NCI-H446 treated with DMSO at 0.1 percent for 48 hours (cell line): ENCODE measurements around the gene GAGE10.
A peak's percentile ranks its signal among the peaks of the same experiment; 100 is the strongest.

Experiments
- DNase-seq: peaks from one replicate; lab custom pipeline; 2025; lab: John Stamatoyannopoulos, UW

GAGE10 gene, protein sequence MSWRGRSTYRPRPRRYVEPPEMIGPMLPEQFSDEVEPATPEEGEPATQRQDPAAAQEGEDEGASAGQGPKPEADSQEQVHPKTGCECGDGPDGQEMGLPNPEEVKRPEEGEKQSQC

GRCh38 chrX:49303346-49303745, at the start of gene GAGE10:
GAGE10 (plus strand) TSS chrX:49303646; CDS start chrX:49304860, 1,214 bp downstream.
- DNase-seq = no peak

DNA sequence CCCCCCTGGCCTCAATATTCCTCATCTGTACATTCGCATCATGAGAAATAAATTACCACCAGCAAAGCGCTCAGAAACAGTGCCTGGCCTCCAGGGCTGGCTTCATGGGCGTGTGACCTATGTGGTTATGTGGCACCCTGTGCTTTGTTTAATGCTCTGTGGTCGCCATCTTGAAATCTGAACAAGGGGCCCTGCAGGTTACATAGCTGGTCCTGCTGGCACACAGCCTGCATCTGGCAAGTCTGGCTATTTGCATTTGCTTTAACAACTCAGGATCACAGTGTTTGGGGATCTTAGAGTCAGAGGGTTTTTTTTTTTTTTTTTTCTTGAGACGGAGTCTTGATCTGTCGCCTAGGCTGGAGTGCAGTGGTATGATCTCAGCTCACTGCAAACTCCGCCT, 48.8 kb upstream of the GAGE10 start:
- no peak for DNase-seq

DNA sequence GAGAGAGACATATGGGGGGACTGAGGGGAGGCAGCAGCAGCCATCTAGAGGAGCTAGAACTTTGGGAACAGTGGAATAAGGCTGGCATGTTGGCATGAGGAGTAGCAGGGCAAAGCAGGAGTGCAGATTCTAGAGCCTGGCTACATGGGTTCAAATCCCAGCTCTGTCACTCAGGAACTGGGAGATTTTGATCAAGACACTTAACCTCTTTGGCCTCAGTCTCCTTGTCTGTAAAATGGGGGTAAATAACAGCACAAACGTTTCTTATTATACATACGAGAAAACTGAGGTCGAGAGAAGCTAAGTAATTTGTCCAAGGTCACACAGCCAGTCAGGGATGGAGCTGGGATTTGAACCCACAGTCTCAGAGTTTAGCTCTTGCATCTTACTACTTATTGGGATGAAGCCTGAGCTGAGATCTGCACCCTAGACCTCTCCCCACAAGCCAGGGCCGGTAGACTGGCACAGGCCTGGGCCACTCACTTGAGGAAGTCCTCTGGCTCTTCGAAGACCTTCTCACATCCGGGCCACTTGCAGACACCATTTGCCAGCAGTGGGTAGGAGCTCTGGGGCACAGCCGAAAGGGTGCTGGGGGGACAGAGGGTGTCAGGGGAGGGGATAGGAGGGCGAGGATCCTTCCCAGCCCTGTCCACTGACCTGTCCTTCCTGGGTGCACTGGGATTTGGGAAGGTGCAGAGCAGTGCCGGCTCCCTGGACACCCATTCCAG, 47.0 kb upstream of the GAGE10 start:
- no peak for DNase-seq

GRCh38 chrX:49257074-49257790, 46.2 kb upstream of the GAGE10 start:
- DNase-seq = no peak

GRCh38 chrX:49257846-49258748, 45.3 kb upstream of the GAGE10 start:
- no peak for DNase-seq

DNA sequence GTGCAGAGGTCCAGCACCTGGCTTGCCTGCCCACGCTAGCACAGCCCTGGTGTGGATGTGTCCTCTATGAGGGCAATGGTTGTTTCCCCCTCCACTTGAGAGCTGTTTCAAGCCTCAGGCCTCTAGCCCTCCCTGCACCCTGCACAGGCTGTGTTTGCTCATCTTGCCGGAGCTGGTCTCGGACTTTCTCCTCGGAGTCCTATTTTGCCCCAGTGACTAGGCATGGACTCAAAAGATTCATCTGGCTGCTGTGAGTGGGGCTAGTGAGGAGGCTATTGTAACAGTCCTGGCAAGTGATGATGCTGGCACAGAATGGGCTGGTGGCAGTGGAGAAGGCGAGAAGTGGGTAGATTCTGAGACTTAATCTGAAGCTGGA, 44.7 kb upstream of the GAGE10 start:
- DNase-seq = no peak

DNA sequence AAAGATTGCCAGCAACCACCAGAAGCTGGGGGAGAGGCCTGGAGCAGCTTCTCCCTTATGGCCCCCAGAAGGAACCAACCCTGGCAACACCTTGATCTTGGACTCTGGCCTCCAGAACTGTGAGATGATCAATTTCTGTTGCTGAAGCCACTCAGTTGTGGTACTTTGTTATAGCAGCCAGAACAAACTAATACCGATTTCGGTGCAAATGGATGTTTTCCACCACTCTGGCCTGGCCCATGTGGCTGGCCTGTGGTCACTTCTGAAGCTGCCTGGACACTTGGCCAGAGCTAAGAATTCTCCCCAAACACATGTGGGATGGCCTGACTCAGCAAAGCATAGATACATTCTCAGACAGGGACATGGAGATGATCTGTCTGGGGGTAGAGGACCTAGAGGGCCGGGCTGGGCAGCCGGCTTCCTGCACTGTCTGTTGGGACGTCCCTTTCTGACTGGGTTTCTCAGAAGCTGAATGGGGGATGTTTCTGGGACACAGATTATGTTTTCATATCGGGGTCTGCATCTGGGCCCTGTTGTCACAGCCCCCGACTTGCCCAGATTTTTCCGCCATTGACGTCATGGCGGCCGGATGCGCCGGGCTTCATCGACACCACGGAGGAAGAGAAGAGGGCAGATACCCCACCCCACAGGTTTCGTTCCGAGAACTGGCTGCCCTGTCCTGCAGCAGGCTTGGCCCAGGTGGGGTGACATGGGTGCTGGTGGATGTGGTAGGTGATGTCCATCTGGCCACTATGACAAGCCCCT, 43.0 kb upstream of the GAGE10 start:
- no peak for DNase-seq

DNA sequence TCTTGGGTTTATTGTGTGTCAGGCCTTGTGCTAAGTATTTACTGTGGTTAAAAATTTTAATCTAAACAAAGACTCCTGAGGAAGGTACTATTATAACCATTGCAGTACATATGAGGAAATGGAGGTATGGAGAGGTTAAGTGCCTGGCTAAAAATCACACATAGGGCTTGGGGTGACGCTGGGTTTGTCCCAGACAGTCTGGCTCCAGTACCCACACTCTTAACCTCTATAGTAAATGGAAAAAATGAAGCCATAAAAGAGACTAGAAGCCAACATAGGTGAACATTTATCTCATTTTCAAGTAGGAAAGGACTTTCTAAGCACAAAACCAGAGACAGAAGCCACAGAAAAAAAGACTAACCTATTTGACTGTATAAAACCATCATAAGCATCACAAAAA, 40.8 kb upstream of the GAGE10 start:
- no peak for DNase-seq

DNA sequence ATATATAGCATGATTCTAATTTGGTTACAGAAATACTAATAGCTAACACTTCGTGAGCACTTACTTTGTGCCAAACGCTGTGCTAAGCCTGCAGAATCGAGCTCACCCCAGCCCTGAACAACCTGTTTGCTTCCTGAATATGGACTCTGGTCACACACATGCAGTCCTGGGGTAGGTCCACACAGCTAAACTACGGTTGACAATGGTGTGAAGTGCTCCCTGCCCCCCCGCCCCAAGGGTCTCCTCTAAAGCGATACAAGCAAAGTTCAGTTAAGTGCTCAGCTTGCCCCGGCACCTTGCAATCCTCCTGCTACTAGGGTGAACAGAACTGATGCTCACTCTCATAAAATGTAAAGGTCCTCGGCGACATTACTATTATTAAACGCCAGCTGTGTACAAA, 39.8 kb upstream of the GAGE10 start:
- DNase-seq = no peak

- DNase-seq = no peak
Observed at GRCh38 chrX:49264460-49264859, 39.0 kb upstream of the GAGE10 start, which contains the start of gene FOXP3. FOXP3 (minus strand) TSS chrX:49264710; CDS start chrX:49258505, 6,205 bp downstream.

DNA sequence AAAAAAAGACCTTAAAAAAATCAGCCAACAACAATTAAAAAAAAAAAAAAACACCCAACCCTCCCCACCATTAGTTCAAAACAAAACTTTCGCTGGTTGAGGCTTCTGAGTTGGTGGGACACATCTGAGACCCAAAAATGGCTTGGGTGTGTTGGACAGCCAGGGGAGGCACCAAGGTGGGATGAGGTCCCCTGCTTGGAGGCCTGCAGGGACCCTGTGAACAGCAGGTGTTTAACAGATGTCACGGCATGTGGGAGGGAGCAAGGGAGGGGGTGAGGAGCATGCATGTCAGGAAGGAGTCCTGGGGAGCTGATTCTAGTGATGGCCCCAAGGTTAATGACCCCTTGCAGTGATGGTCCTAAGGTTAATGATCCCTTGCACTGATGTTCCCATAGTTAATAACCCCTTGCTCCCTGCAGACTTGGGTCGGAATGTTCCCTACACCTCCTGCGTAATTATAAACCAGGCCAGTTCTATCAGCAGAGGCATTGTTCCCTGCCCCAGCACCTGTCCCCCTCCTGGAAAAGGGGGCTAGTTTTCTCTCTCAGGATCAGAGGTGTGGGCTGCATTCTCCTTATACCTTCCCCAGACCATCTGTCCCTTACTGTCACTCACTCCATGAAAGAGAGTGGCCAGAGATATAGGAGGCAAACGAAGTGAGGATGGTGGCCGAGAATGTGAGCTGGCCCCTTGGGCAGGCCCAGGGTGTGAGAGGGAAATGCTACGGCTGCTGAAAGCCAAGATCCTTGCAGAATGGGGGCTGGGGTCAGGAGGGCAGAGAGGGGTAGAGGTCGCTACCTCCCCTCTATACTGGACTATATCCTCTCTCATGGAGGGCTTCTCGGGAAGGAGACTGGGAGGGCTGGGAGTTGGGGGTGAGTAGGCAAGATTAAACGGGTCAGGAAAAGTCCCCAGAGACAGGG, 36.7 kb upstream of the GAGE10 start:
- DNase-seq = no peak

- DNase-seq = no peak
Observed at GRCh38 chrX:49268702-49269009, 34.8 kb upstream of the GAGE10 start.

DNA sequence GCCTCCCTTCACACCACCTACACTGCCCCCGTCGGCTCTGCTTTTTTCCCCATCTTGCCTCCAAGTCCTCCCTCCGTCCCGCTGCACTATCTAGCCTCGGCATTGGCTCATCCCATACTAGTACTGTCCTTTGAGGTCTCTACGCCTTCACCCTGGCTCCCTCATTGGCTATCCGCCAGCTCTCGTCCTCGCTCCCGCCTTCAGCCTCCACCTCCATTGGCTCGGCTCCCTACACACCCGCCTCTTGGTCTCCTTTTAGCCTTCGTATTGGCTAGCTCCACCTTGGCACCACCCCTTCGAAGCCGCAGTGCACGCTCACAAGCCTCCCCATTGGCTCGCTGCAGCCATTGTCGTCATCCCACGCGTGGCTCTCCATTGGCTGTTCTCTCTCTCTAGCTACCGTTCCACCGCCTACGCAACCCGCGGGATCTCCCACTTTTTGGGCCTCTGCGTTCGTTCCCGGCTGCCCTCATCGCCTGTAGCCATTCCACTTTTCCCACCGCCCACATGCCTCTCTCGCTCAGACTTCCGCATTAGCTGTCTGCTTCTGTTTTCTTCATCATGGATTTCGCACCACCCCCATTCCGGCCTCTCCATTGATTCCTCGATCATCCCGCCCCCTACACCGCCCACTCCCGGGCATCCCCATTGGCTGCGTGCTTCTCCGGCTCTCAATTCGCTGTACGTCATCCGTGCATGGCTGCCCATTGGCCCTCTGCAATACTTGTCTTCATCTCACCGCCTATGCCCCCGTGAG, 34.3 kb upstream of the GAGE10 start:
- peak; percentile 96 for DNase-seq

DNA sequence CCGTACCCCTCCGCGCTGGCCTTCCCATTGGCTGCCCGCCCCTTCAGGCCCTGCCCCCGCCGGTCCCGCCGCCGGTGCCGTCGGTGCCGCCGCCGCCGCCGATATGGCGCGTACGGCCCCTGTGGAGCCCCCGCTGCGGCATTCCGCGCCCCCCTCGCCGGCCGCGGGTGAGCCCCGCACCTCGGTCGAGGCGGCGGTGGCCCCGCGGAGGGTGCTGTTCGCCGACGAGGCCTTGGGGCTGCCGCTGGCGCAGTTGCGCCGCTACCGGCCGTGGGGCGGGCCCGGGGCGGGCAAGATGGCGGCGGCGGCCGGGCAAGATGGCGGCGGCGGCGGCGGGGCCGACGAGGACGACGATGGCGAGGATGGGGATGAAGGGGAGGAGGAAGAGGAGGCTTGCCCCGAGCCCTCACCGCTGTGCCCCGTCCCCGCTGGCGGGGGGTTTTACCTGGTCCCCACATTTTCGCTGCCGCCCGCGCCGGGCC, 33.6 kb upstream of the GAGE10 start, which contains the start of gene PPP1R3F:
Gene PPP1R3F, plus strand, starts transcription at position 27 of the 482 bp plus-strand sequence. Its CDS starts 77 bp downstream, at position 104.
- DNase-seq = no peak

- no peak for DNase-seq
Observed at GRCh38 chrX:49270249-49270921, 33.1 kb upstream of the GAGE10 start.

DNA sequence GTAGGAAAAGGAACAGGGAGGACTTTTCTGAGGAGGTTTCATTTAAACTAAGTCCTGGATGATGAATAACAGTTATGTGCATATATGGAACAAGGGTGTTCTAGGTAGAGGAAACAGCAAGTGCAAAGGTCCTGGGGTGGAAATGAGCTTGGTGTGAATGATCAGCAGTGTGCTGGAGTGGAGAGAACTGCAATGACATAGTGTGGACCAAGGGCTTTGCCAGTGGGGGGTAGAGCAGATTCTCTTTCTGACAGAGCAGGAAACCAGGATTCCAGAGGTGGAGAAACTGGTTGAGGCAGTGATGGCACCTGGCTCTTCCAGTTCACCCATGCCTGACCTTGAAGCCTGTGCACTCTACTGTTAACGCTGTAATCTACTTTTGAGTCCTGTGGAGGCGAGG, 32.1 kb upstream of the GAGE10 start:
- no peak for DNase-seq

GRCh38 chrX:49272421-49272820, 31.0 kb upstream of the GAGE10 start:
- no peak for DNase-seq

- no peak for DNase-seq
Observed at GRCh38 chrX:49273181-49273727, 30.2 kb upstream of the GAGE10 start.

DNA sequence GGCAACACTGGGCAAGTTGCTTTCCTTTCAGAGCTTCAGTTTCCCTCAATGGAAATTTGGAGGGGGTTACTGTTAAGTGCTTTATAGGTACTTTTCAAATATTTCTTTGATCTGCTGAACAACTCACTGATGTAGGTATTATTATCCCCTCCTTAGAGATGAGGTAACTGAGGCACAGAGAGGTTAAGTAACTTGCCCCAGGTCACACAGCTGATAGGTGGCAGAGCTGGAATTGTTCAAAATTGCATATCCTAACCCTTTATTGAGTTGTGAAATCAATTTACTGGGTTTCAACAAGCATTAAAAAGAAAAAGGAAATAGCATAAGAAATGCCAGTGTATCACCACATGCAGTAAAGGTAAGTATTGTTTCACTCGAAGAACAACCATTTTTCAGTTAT, 27.2 kb upstream of the GAGE10 start:
- DNase-seq = no peak
